Muscle layer of colon (tissue), 2 donors: Measurements from ENCODE around the gene SEMA3A.
"Not testable (repeated sequence)": the region's sequence is repeated elsewhere in the genome, so short reads cannot be mapped to it uniquely, and the experiment has no call there.

Experiments
- H3K27ac ChIP-seq: one replicate; pipeline ENCODE4 v1.7.0; 2013; ENCODE audit warnings: low read depth, mild to moderate bottlenecking, low read length, moderate library complexity
- H3K27me3 ChIP-seq, 2 donors: one replicate each; pipeline ENCODE4 v1.7.0; 2013; ENCODE audit warnings: low read length in 2 of 2, mild to moderate bottlenecking in 2 of 2; ENCODE audit not compliant: insufficient read depth in 2 of 2, control insufficient read depth in 1 of 2
- H3K36me3 ChIP-seq: one replicate; pipeline ENCODE4 v1.7.0; 2013; ENCODE audit warnings: mild to moderate bottlenecking, low read length; ENCODE audit not compliant: insufficient read depth
- H3K4me1 ChIP-seq: one replicate; pipeline ENCODE4 v1.7.0; 2013; ENCODE audit warnings: mild to moderate bottlenecking, low read length; ENCODE audit not compliant: insufficient read depth
- H3K4me3 ChIP-seq, 2 donors: one replicate each; pipeline ENCODE4 v1.7.0; 2013; ENCODE audit warnings: low read length in 2 of 2, low read depth in 1 of 2, mild to moderate bottlenecking in 1 of 2, moderate library complexity in 1 of 2
- H3K9ac ChIP-seq: one replicate; pipeline ENCODE4 v1.7.0; 2013; ENCODE audit warnings: low read length
- H3K9me3 ChIP-seq: one replicate; pipeline ENCODE4 v1.7.0; 2013; ENCODE audit warnings: mild to moderate bottlenecking, low read length
- donor health status: abdominal sarcoma.
- donor health status: Adenocarcinoma of cecum.

The SEMA3A gene

DNA sequence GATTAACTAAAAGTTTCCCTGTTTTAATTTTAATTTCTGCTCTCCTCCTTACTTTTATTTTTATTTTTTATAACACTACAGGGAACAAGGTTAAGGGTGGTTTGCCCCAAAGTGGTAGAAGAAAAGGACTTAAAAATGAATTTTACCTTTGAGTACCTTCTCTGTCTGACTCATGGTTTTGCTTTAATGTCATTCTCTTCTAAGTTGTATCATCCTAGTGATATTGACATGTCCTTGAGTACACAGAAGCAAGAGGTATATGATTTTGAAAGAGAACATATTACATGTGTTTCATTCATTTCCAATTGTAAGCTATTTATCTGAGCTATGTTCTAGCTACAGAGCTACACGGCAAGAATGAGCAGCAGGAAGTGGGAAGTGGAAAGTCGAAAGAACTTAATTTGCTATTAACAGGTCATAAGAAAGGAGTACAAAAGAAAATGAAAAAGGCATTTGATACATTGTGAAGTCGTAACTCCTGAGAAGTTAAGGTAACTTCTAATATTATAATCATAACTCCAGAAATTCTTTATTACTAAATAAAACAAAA lies 112.5 kb downstream of the SEMA3A start:
- no peaks in the 10 kb centered on the region for H3K27me3 ChIP-seq
- no peaks in the 10 kb centered on the region for H3K9me3 ChIP-seq

DNA sequence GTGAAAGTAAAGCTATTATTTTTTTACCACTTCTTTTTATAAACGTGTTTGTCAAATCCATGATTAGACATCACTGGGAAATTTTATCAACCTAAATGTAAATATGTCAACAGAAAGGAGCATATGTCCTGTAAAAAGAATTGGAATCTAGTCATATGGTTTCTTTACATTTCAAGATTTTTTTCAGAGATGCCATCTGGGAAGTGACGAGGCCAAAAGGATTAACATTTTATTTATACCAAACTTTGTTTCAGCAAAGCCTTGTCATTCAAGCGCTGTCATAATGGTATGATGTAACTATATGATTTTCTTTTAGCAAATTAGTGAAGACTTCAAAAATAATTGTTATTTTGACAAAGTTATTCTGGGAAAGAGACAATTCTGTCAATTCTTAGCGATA lies 117.3 kb downstream of the SEMA3A start:
- no peak overlapping the region for H3K4me3 ChIP-seq
- no peak overlapping the region for H3K9ac ChIP-seq
- H3K27me3 ChIP-seq, result no peaks in the 10 kb centered on the region
- no peaks in the 10 kb centered on the region for H3K9me3 ChIP-seq
- H3K36me3 ChIP-seq, result no peaks in the 10 kb centered on the region
- no peak overlapping the region for H3K27ac ChIP-seq
- peaks cover 4% of the 10 kb centered on the region for H3K4me1 ChIP-seq

More for the DNA sequence above, 112.5 kb downstream of the SEMA3A start:
- Histone ChIP-seq H3K9ac (no peak overlapping the region), H3K27ac (no peak overlapping the region), H3K4me3 (no peak overlapping the region), H3K36me3 (no peaks in the 10 kb centered on the region), H3K4me1 (peaks cover 4% of the 10 kb centered on the region)

DNA sequence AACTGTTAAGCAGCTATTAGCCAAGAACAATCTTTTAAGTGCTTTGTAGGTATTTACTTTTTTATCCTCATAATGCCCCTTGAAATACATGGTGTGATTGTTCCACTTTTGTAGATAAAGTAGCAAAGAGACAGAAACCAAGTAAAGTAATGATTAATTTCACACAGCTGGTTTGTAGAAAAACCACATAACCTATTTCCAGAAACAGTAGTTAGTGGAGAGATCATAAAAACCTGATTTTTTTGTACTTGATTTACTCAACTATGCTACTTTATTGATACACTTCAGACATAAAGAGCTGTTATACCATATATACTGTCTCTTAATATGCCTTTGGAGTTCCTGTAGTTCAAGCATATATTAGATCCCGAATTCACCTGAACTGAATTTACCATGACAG lies 118.4 kb downstream of the SEMA3A start:
- H3K27ac ChIP-seq, result no peak overlapping the region
- no peaks in the 10 kb centered on the region for H3K27me3 ChIP-seq
- H3K9me3 ChIP-seq, result no peaks in the 10 kb centered on the region
- no peak overlapping the region for H3K9ac ChIP-seq
- H3K4me1 ChIP-seq, result peaks cover 4% of the 10 kb centered on the region
- no peaks in the 10 kb centered on the region for H3K36me3 ChIP-seq
- no peak overlapping the region for H3K4me3 ChIP-seq

DNA sequence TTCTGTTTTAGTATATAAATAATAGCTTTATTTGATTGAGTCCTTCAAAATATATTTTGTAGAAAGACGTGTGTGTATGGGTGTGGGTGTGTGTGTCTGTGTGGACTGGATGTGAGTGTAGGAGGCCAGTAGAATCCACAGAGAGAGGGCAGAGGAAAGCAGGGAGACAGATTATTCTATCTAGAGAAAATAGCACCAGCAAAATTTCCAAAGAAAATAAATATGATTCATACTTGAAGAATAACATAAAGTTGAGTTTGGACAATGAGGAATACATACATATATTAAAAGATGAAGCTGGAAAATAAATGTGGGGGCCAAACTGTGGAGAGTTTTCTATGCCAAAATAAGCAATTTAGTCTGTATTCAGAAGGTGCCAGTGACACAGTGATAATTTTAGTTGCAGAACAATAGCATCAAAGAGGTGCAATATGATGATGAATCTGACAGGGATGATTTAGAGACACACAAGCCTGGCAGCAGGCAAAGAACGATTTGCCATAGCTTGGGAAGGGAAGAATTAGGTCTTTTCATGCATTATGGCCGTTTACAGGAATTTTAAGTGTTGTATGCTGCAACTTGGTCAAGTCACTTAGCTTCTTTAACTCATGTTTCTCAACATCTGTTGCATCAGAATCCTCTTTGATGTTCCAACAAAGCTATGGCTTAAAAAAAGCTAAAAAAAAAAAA lies 121.3 kb downstream of the SEMA3A start:
- Histone ChIP-seq H3K27ac (no peak overlapping the region), H3K27me3 (no peaks in the 10 kb centered on the region), H3K4me1 (peaks cover 4% of the 10 kb centered on the region)

DNA sequence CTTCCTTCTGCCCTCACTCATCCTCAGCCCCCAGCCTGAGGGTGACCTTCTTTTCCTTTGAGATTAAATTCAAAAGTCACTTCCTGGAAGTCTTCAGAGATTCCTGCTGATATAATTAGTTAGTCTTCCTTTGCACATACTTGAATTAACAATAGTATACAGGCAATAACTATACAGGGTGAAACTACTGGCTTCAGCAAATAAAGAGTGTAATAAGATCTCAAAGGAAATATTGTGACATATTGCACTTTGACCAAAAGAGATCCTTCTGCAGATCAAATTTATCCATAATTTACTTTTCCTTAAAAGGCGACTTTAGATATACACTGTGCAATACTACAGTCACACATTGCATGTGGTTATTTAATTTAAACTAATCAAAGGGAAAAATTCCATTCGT lies 123.8 kb downstream of the SEMA3A start:
- Histone ChIP-seq H3K9ac (no peak overlapping the region), H3K4me3 (no peak overlapping the region), H3K36me3 (no peaks in the 10 kb centered on the region), H3K9me3 (no peaks in the 10 kb centered on the region), H3K27me3 (no peaks in the 10 kb centered on the region), H3K4me1 (peaks cover 4% of the 10 kb centered on the region), H3K27ac (no peak overlapping the region)

More for the DNA sequence above, 121.3 kb downstream of the SEMA3A start:
- H3K9ac ChIP-seq, result no peak overlapping the region
- no peaks in the 10 kb centered on the region for H3K9me3 ChIP-seq
- H3K36me3 ChIP-seq, result no peaks in the 10 kb centered on the region
- no peak overlapping the region for H3K4me3 ChIP-seq

DNA sequence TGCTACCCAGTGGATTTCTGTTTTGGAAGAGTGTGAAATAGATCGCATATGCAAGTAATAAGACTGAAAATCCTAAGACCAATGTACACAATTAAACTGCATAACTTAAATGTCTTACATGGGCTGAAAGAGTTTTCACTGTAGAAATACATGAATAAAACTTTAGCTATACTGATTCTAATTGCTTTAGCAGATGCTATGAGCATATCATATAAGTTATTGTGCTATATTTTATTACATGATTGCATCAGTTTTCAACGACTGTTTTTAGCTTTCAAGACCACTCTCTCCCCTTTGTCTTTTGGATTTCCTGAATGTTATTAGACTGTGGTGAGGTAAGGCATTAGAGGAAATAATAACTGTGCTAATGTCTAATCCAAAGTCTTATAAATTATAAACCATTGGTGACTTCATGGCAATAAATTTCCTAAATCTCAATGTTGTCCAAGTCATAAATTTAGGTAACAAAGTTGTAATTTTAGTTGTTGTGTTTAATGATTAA lies 124.5 kb downstream of the SEMA3A start:
- no peak overlapping the region for H3K9ac ChIP-seq
- no peak overlapping the region for H3K4me3 ChIP-seq
- H3K9me3 ChIP-seq, result no peaks in the 10 kb centered on the region
- peaks cover 4% of the 10 kb centered on the region for H3K4me1 ChIP-seq
- no peak overlapping the region for H3K27ac ChIP-seq
- H3K36me3 ChIP-seq, result no peaks in the 10 kb centered on the region
- H3K27me3 ChIP-seq, result no peaks in the 10 kb centered on the region

DNA sequence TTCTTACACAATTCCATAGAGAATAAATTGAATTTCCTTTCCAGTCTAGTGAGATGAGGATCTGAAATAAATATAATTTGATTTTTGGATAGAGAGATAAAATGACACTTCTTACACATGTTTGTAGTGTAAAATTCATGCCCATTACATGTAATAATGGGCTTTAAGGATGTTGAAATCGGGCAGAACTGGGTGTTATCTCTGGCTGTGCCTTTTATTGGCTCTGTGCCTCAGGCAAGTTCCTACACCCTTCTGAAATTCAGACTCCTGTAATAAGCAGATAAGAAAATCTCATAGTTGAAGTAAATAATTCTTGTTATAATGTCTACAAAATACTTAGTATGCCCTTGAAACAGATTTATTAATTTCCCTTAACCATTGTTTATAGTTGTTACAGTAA lies 125.6 kb downstream of the SEMA3A start:
- Histone ChIP-seq H3K27me3 (no peaks in the 10 kb centered on the region), H3K4me1 (peaks cover under 1% of the 10 kb centered on the region), H3K27ac (no peak overlapping the region), H3K9ac (no peak overlapping the region), H3K4me3 (no peak overlapping the region), H3K36me3 (no peaks in the 10 kb centered on the region), H3K9me3 (no peaks in the 10 kb centered on the region)

DNA sequence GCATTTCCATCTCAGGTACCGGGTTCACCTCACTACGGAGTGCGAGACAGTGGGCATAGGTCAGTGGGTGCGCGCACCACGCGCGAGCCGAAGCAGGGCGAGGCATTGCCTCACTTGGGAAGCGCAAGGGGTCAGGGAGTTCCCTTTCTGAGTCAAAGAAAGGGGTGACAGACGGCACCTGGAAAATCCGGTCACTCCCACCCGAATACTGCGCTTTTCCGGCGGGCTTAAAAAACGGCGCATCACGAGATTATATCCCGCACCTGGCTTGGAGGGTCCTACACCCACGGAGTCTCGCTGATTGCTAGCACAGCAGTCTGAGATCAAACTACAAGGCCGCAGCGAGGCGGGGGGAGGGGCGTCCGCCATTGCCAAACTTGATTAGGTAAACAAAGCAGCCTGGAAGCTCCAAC lies 132.1 kb downstream of the SEMA3A start:
- H3K27ac ChIP-seq, H3K4me3 ChIP-seq, H3K36me3 ChIP-seq, H3K4me1 ChIP-seq, H3K9me3 ChIP-seq, H3K9ac ChIP-seq, H3K27me3 ChIP-seq: not testable (repeated sequence)

DNA sequence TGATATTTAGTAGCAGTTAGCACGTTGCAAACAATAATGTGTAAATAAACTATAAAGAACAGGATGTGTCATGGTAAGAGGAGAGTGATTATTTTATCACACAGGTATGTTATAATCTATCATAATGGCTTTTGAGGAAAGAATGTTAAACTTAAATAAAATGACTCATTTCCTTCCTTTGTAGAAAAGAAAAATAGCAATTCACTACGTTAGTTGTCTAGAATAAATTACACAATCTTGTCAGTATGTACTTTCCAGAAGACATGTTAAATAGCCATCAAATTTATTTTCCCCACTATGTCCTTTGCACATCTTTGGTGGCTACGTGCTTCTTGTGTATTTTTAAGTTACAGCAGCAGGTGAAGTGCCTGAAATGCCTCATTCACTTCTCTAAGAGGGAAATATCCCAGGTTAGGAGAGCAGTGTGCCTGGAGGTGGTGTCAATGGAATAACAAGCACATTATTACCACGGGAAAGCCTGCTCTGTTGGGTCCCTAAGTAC lies 133.8 kb downstream of the SEMA3A start:
- no peak overlapping the region for H3K27ac ChIP-seq
- no peaks in the 10 kb centered on the region for H3K27me3 ChIP-seq

DNA sequence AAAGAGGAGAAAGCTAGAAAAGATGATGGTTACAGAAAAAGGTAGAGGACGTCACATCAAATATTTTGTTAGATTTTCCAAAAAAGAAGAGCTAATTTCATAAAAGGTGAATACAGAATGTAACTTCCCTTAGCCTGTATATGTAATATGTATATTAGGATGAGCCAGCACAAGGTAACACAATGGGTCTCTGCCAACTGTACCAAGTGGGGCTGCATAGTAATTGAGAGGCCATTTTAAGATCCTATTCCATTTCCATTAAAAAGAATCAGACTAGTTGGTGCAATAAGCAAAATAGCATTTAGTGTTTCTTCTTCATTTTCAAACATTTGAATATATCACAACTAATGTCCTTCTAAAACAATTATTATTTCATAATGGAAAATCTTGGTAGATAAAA lies 134.6 kb downstream of the SEMA3A start:
- Histone ChIP-seq H3K9me3 (no peaks in the 10 kb centered on the region), H3K4me1 (peaks cover 6% of the 10 kb centered on the region)

More for the DNA sequence above, 133.8 kb downstream of the SEMA3A start:
- Histone ChIP-seq H3K36me3 (peaks cover 4% of the 10 kb centered on the region), H3K4me1 (peaks cover 6% of the 10 kb centered on the region), H3K4me3 (no peak overlapping the region), H3K9ac (no peak overlapping the region), H3K9me3 (no peaks in the 10 kb centered on the region)

DNA sequence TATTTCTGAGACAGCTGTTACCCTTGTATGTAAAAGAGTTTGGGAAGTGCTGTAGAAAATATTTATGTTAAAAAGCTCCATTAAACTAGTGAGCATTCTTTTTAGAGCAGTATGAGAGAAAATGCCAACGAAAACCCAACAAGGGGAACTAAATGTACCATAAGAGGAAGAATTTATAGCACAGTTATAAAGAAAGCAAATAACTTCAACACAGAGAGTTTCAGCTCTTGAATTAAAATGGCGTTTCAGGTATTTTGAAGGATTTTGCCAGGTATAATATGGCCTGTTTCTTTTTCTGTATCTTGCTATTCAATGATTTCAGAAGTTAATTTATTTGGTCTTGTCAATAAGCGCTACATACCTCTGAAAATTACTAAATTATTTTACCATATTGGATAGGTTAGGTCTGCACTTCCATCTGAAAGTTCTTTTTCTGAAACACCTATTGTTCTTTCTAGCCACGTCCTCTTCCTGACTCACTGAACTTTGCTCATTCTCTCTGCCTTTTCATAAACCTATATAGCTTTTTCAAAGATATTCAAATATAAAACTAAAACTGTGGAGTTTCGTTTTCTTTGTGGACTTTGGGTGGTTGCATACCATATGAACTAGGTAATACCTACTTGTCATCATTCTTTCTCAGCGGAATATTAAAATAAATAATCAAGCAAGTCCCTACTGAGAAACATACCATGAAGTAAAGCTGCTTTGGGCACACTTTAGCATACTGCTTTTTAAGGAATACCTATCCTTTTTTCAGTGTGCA lies 136.1 kb downstream of the SEMA3A start:
- Histone ChIP-seq H3K9ac (no peak overlapping the region), H3K9me3 (no peaks in the 10 kb centered on the region), H3K4me3 (no peak overlapping the region), H3K4me1 (peaks cover 6% of the 10 kb centered on the region), H3K27ac (no peak overlapping the region), H3K27me3 (no peaks in the 10 kb centered on the region), H3K36me3 (peaks cover 4% of the 10 kb centered on the region)

More for the DNA sequence above, 134.6 kb downstream of the SEMA3A start:
- no peaks in the 10 kb centered on the region for H3K27me3 ChIP-seq
- H3K27ac ChIP-seq, result no peak overlapping the region
- no peak overlapping the region for H3K4me3 ChIP-seq
- peaks cover 4% of the 10 kb centered on the region for H3K36me3 ChIP-seq
- no peak overlapping the region for H3K9ac ChIP-seq
